Pons (tissue), 1 donor: ENCODE results near the gene TRPM1.

Experiments
- DNase-seq: peaks from one replicate; pipeline ENCODE4 v3.0.0-alpha.2; 2016; ENCODE audit warnings: low spot score

Gene TRPM1

DNA sequence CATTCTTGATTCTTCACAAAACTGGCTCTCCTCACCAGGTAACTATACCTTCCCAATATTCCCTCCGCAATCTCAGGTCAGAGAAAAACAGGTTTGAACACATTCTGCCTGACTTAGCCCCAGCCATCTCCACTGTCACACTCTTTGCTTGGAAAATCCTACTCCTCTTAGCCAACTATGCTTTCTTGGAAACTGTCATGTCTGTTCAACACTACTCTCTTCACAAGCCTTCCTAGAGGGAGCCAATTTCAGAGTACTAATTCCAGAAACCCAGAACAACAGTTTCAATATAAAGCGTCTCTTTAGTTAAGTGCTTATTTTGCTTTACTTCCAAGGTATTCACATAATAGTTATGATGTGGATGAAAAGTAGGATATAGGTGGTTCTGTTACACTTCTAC lies 131.8 kb downstream of the TRPM1 start:
- DNase-seq = no peak

DNA sequence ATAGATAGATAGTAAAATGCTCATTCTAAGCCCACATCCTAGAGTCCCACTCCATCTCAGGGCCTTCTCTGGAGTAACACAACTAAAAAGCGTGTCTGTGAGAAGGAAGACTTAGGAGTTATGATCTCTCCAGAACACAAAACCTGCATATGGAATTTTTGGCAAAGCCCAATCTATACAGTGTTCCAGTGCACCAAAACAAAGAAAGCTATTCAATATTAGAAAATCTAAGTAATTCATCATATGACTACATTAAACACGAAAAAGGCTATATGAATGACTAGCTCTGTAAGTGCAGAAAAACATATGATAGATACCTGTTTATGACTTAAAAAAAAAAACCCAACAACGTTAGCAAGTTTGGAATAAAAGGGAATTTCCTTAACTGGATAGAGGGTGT lies 137.8 kb downstream of the TRPM1 start:
- no peak for DNase-seq

DNA sequence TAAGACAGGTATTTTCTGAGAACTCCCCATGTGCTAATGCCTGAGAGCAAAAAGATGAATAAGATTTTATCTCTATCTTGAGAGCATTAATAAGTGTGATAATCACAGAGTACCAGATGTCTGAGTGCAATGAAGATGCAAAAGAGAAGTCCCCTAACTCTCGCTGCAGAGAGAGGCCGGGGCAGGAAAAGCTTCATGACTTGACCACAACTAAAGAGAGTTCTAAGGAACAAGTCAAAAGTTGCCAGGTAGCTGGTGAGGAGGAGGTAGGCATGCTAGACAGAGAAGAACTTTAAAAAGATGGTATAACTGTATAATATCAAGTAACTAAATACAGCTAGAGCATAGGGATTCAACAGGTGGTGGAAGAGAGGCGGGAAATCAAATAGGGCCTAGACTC lies 138.9 kb downstream of the TRPM1 start:
- no peak for DNase-seq

DNA sequence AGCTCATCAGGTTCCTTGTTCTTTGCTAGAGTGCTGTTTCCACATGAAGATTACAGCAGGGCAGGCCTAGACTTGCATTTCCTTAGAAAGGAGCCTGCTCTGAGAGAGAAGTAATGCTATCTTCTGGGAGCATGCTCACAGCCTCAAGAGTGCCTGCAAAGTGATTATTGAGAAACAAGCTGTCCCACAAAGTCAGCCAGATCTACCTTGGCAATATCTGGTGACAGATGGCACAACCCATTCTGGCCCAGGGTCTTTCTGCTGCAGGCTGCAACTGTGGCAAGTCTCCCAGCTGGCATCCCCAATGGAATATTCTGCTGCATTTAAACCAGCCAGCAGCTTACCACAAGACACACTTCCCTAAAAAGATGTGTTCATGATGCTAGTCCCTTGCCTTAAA lies 139.4 kb downstream of the TRPM1 start:
- no peak for DNase-seq

DNA sequence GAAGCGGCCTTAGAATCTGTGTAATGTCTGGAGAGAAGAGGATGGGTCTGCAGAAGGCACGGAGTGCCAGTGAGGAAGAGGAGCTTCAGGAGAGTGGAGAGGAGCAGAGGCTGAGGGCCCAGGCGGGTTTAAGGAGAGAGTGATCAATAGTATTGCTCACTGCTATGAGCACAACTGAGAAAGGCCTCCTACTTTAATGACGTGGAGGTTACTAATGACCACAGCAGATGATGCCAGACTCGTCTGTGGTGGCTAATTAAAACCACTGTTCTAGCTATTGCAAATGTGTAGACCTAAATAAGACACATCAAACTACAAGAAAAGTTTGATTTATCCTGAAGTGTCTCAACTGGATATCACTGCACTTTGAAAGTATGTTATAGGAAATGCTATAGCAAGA lies 143.3 kb downstream of the TRPM1 start:
- no peak for DNase-seq

DNA sequence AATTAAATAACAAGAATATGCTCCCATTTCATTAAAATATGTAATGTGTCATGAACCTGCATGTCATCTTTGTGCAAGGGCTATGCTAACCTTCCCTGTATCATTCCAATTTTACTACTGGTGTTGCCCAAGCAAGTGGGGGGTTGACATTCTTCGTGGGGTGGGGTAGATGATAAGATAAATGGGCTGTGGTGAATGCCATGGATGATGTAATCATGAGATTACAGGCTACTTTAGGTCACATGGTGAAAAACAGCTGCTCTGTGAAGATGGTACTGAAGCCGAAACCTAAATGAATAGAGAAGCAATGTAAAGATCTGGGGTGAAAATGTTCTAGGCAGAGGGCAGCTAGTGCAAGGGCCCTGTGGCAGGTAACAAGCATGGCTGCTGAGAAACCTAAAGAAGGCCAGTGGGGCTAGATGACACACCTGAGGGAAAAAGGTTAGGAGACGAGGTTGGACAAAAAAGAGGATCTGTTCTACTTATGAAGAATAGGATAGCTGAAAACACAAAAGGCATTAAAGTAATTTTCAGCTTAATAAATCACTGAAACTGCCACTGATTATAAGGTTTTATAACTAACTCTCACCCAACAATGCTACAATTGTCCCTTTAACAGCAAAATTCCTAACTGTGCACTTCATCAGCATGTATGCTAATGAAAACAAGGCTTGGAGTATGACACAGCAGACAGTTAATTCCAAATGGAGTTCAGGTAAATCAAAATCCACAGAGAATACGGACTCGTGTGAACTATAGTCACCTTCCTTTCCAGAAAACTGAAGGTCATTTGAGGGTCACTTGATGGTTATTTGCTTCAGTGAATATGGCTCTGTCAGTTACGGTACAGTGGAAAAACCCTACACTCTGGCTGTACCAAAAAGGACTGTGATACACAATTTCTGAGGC lies 145.1 kb downstream of the TRPM1 start:
- DNase-seq = peak; percentile 67

DNA sequence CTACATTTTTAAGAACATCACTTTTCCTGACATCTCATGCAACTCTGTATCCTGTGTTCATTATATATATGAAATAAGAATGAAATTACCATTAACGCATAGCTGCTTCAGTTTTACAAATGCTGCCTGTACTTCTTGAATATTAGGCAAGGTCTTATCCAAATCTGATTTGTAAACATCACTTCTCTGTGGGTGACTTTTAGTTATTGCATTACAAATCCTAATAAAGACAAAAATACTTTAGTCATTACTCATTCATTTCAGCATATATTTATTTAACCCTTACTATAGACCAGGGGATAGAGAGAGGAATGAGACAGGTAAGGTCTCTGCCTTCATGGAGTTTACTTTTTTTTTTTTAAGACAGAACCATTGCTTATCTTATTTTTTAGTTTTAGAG lies 146.9 kb downstream of the TRPM1 start:
- no peak for DNase-seq

DNA sequence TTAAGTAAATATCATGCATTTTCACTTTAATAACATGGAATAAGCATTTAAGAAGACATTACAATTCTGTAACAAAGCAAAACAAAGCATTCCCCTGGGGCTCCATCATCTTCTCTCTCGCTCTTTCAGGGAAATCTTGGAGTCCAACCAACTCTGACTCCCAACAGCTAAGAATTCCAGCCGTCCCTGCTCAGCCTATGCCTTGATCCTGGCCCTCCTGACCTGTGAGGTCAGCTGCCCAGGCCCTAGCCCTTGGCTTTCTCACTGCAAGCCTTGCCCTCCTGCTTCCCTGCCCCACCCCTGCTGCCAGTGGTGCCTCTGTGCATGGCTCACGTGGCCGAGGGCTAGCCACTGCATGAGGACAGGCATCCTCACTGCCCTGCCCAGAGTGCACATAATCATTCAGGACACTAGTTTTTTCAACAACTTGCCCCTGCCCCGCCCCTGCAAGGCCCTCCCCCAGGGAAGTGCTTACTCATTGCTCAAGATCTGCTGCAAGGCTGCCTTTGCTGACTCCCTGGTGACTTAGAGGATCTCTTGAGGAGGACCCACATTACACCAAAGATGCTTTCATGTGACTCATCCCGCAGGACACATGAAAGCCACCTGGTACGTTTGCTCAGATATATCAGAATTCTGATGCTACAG lies 147.7 kb downstream of the TRPM1 start:
- DNase-seq = no peak

DNA sequence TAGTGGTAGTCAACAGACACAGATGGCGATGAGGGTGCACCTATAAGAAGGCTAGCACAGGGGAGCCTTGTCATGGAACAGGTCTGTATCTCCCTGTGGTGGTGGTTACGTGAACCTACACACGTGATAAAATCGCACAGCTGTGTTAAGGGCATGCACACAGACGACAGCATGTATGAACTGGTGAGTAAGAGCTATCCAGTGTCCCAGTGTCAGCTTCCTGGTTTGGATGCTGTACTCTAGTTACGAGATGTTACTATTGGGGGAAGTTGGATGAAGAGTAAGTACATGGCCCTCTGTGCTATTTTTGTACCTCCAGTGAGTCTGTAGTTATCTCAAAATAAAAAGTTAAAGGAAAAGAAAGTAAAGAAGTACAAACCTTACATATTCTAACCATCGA lies 148.3 kb downstream of the TRPM1 start:
- no peak for DNase-seq
